ENCODE data around the gene PTPDC1. TPM values are rescaled to one million over a fixed set of nuclear protein-coding genes. Genes with fewer than 3 reads are reported as not detected.
A peak's percentile ranks its signal among the peaks of the same experiment; 100 is the strongest.
"Not testable (repeated sequence)": the region's sequence is repeated elsewhere in the genome, so short reads cannot be mapped to it uniquely, and the experiment has no call there.

Gene PTPDC1
- total RNA-seq, 1 donor from 2014 or later: 9.5 TPM

DNA sequence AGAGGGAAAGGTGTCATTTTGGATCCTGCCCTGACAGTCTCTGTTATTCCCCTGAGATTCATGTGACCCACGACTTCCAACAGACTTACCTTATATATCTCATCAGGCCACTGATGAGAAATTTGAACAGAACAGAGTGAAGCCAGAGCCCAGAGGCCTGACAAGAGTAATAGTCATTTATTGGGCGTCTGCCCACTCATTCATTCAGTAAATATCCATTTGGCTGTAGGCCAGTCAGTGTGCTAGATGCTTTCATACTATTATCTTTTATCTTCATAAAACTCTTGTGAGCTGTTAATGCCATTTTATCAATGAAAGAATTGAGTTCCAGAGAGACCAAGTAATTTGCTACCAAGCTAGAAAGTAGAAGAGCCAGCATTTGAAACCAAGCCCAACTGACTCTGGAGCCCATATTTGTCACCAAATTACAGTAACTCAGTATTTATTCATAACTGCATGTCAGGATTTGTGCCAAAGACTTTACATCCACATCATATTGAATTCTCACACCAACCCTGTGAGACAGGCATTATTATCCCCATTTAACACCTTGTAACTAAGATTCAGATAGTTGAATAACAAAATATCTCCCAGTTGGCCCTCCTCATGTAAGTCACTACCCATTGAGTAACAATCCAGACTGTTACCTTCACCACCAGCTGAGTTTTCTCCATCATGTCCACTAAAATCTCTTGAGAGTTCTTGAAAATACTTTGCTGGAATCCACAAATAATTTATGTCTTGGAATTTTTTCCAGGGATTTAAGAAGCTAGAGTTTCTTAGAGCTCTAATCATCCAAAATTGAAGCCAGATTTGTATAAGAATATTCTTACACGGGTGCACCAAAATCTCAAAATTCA is 2.5 kb downstream of the PTPDC1 start:
- Mint-ChIP-seq H3K36me3 (ENCODE audit: low read depth) (peaks cover 7% of the 10 kb centered on the region), H3K4me1 (peaks cover 22% of the 10 kb centered on the region), H3K27ac (ENCODE audit: unreplicated experiment) (no peak overlapping the region)

DNA sequence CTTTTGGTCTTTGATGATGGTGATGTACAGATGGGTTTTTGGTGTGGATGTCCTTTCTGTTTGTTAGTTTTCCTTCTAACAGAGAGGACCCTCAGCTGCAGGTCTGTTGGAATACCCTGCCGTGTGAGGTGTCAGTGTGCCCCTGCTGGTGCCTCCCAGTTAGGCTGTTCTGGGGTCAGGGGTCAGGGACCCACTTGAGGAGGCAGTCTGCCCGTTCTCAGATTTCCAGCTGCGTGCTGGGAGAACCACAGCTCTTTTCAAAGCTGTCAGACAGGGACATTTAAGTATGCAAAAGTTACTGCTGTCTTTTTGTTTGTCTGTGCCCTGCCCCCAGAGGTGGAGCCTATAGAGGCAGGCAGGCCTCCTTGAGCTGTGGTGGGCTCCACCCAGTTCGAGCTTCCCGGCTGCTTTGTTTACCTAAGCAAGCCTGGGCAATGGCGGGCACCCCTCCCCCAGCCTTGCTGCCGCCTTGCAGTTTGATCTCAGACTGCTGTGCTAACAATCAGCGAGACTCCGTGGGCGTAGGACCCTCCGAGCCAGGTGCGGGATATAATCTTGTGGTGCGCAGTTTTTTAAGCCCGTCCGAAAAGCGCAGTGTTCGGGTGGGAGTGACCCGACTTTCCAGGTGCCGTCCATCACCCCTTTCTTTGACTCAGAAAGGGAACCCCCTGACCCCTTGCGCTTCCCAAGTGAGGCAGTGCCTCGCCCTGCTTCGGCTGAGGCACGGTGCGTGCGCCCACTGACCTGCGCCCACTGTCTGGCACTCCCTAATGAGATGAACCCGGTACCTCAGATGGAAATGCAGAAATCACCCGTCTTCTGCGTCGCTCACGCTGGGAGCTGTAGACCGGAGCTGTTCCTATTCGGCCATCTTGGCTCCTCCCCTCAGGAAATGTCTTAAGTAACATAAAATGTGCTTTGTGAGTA is 10.2 kb downstream of the PTPDC1 start:
- not testable (repeated sequence) for H3K9me3 Mint-ChIP-seq
- H3K27ac Mint-ChIP-seq (ENCODE audit: unreplicated experiment): peak overlapping the region; percentile 94

More for the DNA sequence above, 2.5 kb downstream of the PTPDC1 start:
- H3K27me3 Mint-ChIP-seq (ENCODE audit: low read depth): no peaks in the 10 kb centered on the region
- DNase-seq (ENCODE audit: low read depth, low spot score): no peak
- no peaks in the 10 kb centered on the region for H3K9me3 Mint-ChIP-seq
- TF ChIP-seq, protein P1, sequence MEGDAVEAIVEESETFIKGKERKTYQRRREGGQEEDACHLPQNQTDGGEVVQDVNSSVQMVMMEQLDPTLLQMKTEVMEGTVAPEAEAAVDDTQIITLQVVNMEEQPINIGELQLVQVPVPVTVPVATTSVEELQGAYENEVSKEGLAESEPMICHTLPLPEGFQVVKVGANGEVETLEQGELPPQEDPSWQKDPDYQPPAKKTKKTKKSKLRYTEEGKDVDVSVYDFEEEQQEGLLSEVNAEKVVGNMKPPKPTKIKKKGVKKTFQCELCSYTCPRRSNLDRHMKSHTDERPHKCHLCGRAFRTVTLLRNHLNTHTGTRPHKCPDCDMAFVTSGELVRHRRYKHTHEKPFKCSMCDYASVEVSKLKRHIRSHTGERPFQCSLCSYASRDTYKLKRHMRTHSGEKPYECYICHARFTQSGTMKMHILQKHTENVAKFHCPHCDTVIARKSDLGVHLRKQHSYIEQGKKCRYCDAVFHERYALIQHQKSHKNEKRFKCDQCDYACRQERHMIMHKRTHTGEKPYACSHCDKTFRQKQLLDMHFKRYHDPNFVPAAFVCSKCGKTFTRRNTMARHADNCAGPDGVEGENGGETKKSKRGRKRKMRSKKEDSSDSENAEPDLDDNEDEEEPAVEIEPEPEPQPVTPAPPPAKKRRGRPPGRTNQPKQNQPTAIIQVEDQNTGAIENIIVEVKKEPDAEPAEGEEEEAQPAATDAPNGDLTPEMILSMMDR (conservative IDR thresholded peaks at IDR 0.05): no peak
- no peak overlapping the region for H3K4me3 Mint-ChIP-seq

DNA sequence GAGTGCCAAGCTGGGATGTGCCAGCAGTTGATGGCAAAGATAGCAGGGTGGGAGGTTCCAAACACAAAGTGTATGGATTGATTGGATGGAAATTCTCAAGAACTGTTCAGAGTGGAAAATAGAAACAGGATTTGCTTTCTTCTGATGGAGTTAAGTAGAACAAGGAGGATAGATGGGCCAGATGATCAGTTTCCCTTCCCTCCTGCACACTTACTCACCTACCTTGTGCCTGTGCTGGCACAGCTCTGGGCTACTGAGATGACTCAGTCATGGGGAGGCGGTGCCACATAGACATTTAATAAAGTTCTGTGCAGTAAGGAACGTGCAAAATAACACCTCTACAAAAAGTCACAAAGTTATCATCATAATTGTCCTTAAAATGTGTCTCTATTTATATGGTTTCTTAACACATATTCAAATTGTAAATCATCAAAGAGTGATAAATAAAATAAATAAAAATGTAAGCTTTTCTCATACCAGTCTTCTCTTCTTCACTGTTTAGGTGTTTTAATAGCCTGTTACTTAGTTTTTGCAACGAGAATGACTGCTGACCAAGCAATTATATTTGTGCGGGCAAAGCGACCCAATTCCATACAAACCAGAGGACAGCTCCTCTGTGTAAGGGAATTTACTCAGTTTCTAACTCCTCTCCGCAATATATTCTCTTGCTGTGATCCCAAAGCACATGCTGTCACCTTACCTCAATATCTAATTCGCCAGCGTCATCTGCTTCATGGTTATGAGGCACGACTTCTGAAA is 12.7 kb downstream of the PTPDC1 start:
- no peaks in the 10 kb centered on the region for H3K9me3 Mint-ChIP-seq
- no peak overlapping the region for H3K27ac Mint-ChIP-seq (ENCODE audit: unreplicated experiment)
- no peaks in the 10 kb centered on the region for H3K27me3 Mint-ChIP-seq (ENCODE audit: low read depth)
- peaks cover 15% of the 10 kb centered on the region for H3K4me1 Mint-ChIP-seq
- TF ChIP-seq, protein P1 (conservative IDR thresholded peaks at IDR 0.05): no peak
- no peak overlapping the region for H3K4me3 Mint-ChIP-seq
- peaks cover 14% of the 10 kb centered on the region for H3K36me3 Mint-ChIP-seq (ENCODE audit: low read depth)
- no peak for DNase-seq (ENCODE audit: low read depth, low spot score)

More for the DNA sequence above, 10.2 kb downstream of the PTPDC1 start:
- Mint-ChIP-seq H3K4me1 (peaks cover 15% of the 10 kb centered on the region), H3K36me3 (ENCODE audit: low read depth) (peaks cover 19% of the 10 kb centered on the region), H3K4me3 (peak overlapping the region; percentile 84)
- peak; percentile 7 for DNase-seq (ENCODE audit: low read depth, low spot score)
- H3K27me3 Mint-ChIP-seq (ENCODE audit: low read depth): not testable (repeated sequence)

DNA sequence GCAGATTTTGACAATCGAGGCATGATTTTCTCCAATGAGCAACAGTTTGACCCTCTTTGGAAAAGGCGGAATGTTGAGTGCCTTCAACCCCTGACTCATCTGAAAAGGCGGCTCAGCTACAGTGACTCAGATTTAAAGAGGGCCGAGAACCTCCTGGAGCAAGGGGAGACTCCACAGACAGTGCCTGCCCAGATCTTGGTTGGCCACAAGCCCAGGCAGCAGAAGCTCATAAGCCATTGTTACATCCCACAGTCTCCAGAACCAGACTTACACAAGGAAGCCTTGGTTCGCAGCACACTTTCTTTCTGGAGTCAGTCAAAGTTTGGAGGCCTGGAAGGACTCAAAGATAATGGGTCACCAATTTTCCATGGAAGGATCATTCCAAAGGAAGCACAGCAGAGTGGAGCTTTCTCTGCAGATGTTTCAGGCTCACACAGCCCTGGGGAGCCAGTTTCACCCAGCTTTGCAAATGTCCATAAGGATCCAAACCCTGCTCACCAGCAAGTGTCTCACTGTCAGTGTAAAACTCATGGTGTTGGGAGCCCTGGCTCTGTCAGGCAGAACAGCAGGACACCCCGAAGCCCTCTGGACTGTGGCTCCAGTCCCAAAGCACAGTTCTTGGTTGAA is 13.6 kb downstream of the PTPDC1 start:
- H3K4me3 Mint-ChIP-seq: no peak overlapping the region
- DNase-seq (ENCODE audit: low read depth, low spot score): no peak
- H3K27ac Mint-ChIP-seq (ENCODE audit: unreplicated experiment): no peak overlapping the region
- TF ChIP-seq, protein P1 (conservative IDR thresholded peaks at IDR 0.05): no peak
- peaks cover 15% of the 10 kb centered on the region for H3K4me1 Mint-ChIP-seq
- peaks cover 16% of the 10 kb centered on the region for H3K36me3 Mint-ChIP-seq (ENCODE audit: low read depth)
- no peaks in the 10 kb centered on the region for H3K9me3 Mint-ChIP-seq
- H3K27me3 Mint-ChIP-seq (ENCODE audit: low read depth): no peaks in the 10 kb centered on the region

DNA sequence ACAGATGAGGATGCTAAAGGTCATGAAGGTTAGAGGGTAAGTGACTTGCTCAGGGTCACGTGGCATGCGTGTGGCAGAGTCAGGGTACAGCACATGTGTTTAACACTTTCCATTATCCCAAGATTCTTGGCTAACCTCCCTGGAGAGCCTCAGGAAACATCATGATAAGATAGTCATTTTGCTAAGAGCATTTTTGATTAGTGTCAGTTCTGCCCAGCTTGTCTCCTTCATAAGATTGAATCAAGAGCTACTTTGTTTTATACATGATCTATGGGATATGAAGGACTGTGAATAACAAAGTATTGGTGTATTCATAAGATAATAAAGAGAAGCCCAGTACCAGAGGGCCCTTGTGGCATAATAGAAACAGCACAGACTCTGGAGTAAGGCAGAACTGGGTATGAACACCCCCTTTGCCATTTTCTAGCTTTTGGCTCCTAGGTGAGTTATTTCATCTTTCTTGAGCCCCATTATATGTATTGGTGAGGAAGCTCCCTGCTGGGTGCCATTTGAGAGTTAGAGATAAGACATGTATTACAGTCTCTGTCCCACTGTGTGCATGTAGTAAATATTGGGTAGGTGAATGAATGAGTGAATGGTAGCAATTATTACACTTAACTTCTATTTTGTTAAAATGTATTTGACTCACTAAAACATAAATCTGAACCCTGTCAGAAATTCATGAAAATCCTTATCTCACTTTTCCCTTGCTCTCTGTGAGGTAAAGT is 16.1 kb downstream of the PTPDC1 start:
- Mint-ChIP-seq H3K9me3 (no peaks in the 10 kb centered on the region), H3K27me3 (ENCODE audit: low read depth) (no peaks in the 10 kb centered on the region), H3K4me1 (peaks cover 8% of the 10 kb centered on the region), H3K27ac (ENCODE audit: unreplicated experiment) (no peak overlapping the region), H3K4me3 (no peak overlapping the region), H3K36me3 (ENCODE audit: low read depth) (peaks cover 13% of the 10 kb centered on the region)
- DNase-seq (ENCODE audit: low read depth, low spot score): no peak
- TF ChIP-seq, protein P1 (conservative IDR thresholded peaks at IDR 0.05): no peak

Measured in neural crest cell (in vitro differentiated cells).